Hepatocyte (in vitro differentiated cells): ENCODE data around the gene SPHKAP. TPM values are rescaled to one million over a fixed set of nuclear protein-coding genes. Genes with fewer than 3 reads are reported as not detected.

Experiments used
- DNase-seq: peaks from one replicate; pipeline ENCODE4 v3.0.0-alpha.2; 2016; ENCODE audit warnings: low spot score
- H2AFZ ChIP-seq: fragments of 200-600 bp; sonication (generic); 2 replicates; pipeline ENCODE4 v1.6.0; 2016; ENCODE audit warnings: antibody characterized with exemption, mild to moderate bottlenecking
- H3K27ac ChIP-seq: fragments of 200-600 bp; sonication (generic); 2 replicates; pipeline ENCODE4 v1.5.1; 2016; ENCODE audit warnings: mild to moderate bottlenecking
- H3K27me3 ChIP-seq: fragments of 200-600 bp; sonication (generic); 2 replicates; pipeline ENCODE4 v1.6.1; 2016
- H3K36me3 ChIP-seq: fragments of 200-600 bp; sonication (generic); replicated peaks from 2 replicates; pipeline ENCODE4 v1.5.1; 2016; ENCODE audit warnings: low read depth; ENCODE audit not compliant: insufficient read depth
- H3K4me1 ChIP-seq: fragments of 200-600 bp; sonication (generic); 2 replicates; pipeline ENCODE4 v1.5.1; 2016; ENCODE audit warnings: mild to moderate bottlenecking, moderate library complexity; ENCODE audit not compliant: insufficient read depth
- H3K4me2 ChIP-seq: fragments of 200-600 bp; sonication (generic); 2 replicates; pipeline ENCODE4 v1.6.0; 2016
- H3K4me3 ChIP-seq: fragments of 200-600 bp; sonication (generic); 2 replicates; pipeline ENCODE4 v1.5.1; 2016; ENCODE audit warnings: mild to moderate bottlenecking
- H3K79me2 ChIP-seq: fragments of 200-600 bp; sonication (generic); 2 replicates; pipeline ENCODE4 v1.6.0; 2017; ENCODE audit warnings: mild to moderate bottlenecking
- H3K9me2 ChIP-seq: fragments of 200-600 bp; sonication (generic); replicated peaks from 2 replicates; pipeline ENCODE4 v1.6.0; 2017; ENCODE audit warnings: mild to moderate bottlenecking; ENCODE audit not compliant: insufficient read depth
- H3K9me3 ChIP-seq: fragments of 200-600 bp; sonication (generic); 2 replicates; pipeline ENCODE4 v1.5.1; 2016; ENCODE audit warnings: low read depth, mild to moderate bottlenecking
- H4K20me1 ChIP-seq: fragments of 200-600 bp; sonication (generic); 2 replicates; pipeline ENCODE4 v1.6.0; 2016; ENCODE audit warnings: mild to moderate bottlenecking; ENCODE audit not compliant: insufficient read depth, poor library complexity, severe bottlenecking
- CTCF ChIP-seq: fragments of 200-600 bp; sonication (generic); IDR thresholded peaks from 2 replicates; pipeline ENCODE4 v1.5.1; 2016; ENCODE audit warnings: antibody characterized with exemption, mild to moderate bottlenecking; ENCODE audit not compliant: poor library complexity
- EZH2 ChIP-seq: fragments of 200-600 bp; sonication (generic); IDR thresholded peaks from 2 replicates; pipeline ENCODE4 v1.6.1; 2016; ENCODE audit warnings: antibody characterized with exemption, mild to moderate bottlenecking, borderline replicate concordance
- EZH2phosphoT487 ChIP-seq: fragments of 200-600 bp; sonication (generic); IDR thresholded peaks from one replicate; pipeline ENCODE4 v1.6.1; 2018; ENCODE audit warnings: antibody characterized with exemption, mild to moderate bottlenecking, low read depth, moderate library complexity; ENCODE audit not compliant: unreplicated experiment, severe bottlenecking
- WGBS: methylation state at CpG from one replicate; pipeline ENCODE4 v1.1.6; 2016; ENCODE audit warnings: low lambda C conversion rate; ENCODE audit errors: missing lambda C conversion rate; 5-methylcytosine and 5-hydroxymethylcytosine counted together
- polyA plus RNA-seq: library from polyadenylated mRNA; unstranded; fragments of >200 nt; fragmentation: Nextera tagmentation; extraction: Ambion mirVana; gene quantifications from 2 replicates; pipeline ENCODE4 v1.2.1, GENCODE V29; 2016
- total RNA-seq: library from RNA; depleted of rRNA; stranded (reverse); fragments of >200 nt; gene quantifications from 2 replicates; pipeline ENCODE4 v1.2.3, GENCODE V29; 2014

SPHKAP gene
- total and polyA plus RNA-seq, 2 experiments from 2014 or later: 0.33 TPM; not detected in 1

- H3K9me2 ChIP-seq: no peaks in the 10 kb centered on the region
- H3K27ac ChIP-seq: no peak overlapping the region
- no peaks in the 10 kb centered on the region for H3K4me1 ChIP-seq
- no peaks in the 10 kb centered on the region for H3K36me3 ChIP-seq
- no peaks in the 10 kb centered on the region for H3K79me2 ChIP-seq
- no peak overlapping the region for H3K4me3 ChIP-seq
- no peak for DNase-seq
- H4K20me1 ChIP-seq: no peaks in the 10 kb centered on the region
- H2AFZ ChIP-seq: no peak overlapping the region
- WGBS: 73% methylated on average over 3 of the region's 3 CpGs
- H3K9me3 ChIP-seq: no peaks in the 10 kb centered on the region
- H3K4me2 ChIP-seq: no peak overlapping the region
- no peak for TF ChIP-seq EZH2phosphoT487
- TF ChIP-seq EZH2: no peak
- TF ChIP-seq CTCF: no peak
- no peaks in the 10 kb centered on the region for H3K27me3 ChIP-seq
These were observed 45.5 kb downstream of the SPHKAP start for GRCh38 chr2:228136027-228136426.

DNA sequence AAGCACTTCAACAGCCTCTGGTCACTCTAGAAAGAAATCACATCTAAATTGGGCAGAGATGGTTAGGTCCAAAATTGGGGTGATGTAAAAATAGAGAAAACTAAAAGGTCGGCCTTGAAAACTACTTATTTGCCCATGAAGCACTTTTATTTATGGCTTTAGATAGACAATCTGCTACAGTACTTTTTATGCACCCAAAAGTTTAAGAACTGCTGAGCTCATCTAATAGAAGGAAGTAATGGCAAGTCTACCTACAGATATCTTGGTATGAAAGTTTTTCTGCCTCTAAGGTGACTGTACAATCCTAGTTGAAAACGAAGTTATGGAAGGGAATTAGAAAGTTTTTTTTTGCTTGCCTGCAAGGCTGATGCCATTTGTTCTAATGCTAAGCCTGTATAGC is 46.2 kb downstream of the SPHKAP start:
- H3K79me2 ChIP-seq: no peaks in the 10 kb centered on the region
- no peaks in the 10 kb centered on the region for H4K20me1 ChIP-seq
- no peaks in the 10 kb centered on the region for H3K9me3 ChIP-seq
- no peaks in the 10 kb centered on the region for H3K4me1 ChIP-seq
- H2AFZ ChIP-seq: no peak overlapping the region
- H3K36me3 ChIP-seq: no peaks in the 10 kb centered on the region
- no peak overlapping the region for H3K4me3 ChIP-seq
- no peak overlapping the region for H3K27ac ChIP-seq
- no peak overlapping the region for H3K4me2 ChIP-seq
- H3K27me3 ChIP-seq: no peaks in the 10 kb centered on the region
- WGBS: 78% methylated on average over 2 of the region's 2 CpGs
- TF ChIP-seq EZH2 (no peak), CTCF (no peak), EZH2phosphoT487 (no peak)
- DNase-seq: no peak
- H3K9me2 ChIP-seq: no peaks in the 10 kb centered on the region

- Histone ChIP-seq H3K36me3 (no peaks in the 10 kb centered on the region), H2AFZ (no peak overlapping the region), H3K79me2 (no peaks in the 10 kb centered on the region), H3K27me3 (no peaks in the 10 kb centered on the region), H3K27ac (no peak overlapping the region), H3K4me3 (no peak overlapping the region), H3K9me2 (no peaks in the 10 kb centered on the region), H3K4me1 (no peaks in the 10 kb centered on the region), H4K20me1 (no peaks in the 10 kb centered on the region), H3K4me2 (no peak overlapping the region), H3K9me3 (no peaks in the 10 kb centered on the region)
- WGBS: 84% methylated on average over 8 of the region's 8 CpGs
- TF ChIP-seq EZH2 (no peak), EZH2phosphoT487 (no peak), CTCF (no peak)
- no peak for DNase-seq
These were observed 49.7 kb downstream of the SPHKAP start for GRCh38 chr2:228131833-228132232.

DNA sequence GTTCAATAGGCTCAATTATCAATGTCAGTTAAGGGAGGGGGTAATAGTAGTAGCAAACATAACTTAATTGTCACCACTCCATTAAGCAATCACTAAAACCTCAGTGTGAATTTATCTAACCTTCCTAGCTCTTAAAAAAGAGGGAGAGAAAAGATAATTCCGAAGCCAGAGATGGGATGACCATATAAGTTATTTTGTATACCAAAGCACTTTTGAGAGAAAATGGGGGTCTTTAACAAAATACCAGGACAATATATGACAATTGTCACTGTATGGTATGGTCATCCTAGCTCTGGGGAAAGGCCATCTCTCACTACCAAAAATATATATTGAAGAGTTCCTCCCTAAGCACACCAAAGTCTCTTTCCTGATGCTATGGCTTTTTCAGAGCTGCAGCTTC is 55.1 kb downstream of the SPHKAP start:
- no peaks in the 10 kb centered on the region for H3K9me3 ChIP-seq
- H3K36me3 ChIP-seq: no peaks in the 10 kb centered on the region
- no peak overlapping the region for H3K27ac ChIP-seq
- H3K4me3 ChIP-seq: no peak overlapping the region
- H2AFZ ChIP-seq: no peak overlapping the region
- H4K20me1 ChIP-seq: no peaks in the 10 kb centered on the region
- H3K27me3 ChIP-seq: no peaks in the 10 kb centered on the region
- no peaks in the 10 kb centered on the region for H3K9me2 ChIP-seq
- H3K4me2 ChIP-seq: no peak overlapping the region
- 37% methylated on average over 1 of the region's 1 CpG for WGBS
- no peaks in the 10 kb centered on the region for H3K79me2 ChIP-seq
- no peak for TF ChIP-seq EZH2phosphoT487
- TF ChIP-seq CTCF: no peak
- TF ChIP-seq EZH2: no peak
- DNase-seq: no peak
- H3K4me1 ChIP-seq: no peaks in the 10 kb centered on the region
